A673 (cell line): ENCODE data around the gene POLN. TPM values are rescaled to one million over a fixed set of nuclear protein-coding genes. Genes with fewer than 3 reads are reported as not detected.

Experiments used
- BruUV-seq: library from RNA; stranded (reverse); fragments of 400-500 nt; replicated peaks from 2 replicates; lab custom pipeline; 2021; lab: Mats Ljungman, UMichigan
- CTCF ChIA-PET: fragments of 300-600 bp; sonication (Branson Sonifier 250); formaldehyde crosslinking; loops from one replicate; lab custom pipeline; 2022; ENCODE audit warnings: antibody characterized with exemption; lab: Charles Lee
- POLR2A ChIA-PET: fragments of 300-600 bp; sonication (Branson Sonifier 250); formaldehyde crosslinking; loops from one replicate; lab custom pipeline; 2022; ENCODE audit warnings: antibody characterized with exemption; ENCODE audit not compliant: low non-redundant PET; lab: Charles Lee
- DNase-seq: peaks from one replicate; pipeline ENCODE4 v3.0.0-alpha.2; 2015; ENCODE audit warnings: low spot score
- H3K27ac ChIP-seq: fragments of 200-600 bp; sonication (generic); 2 replicates; pipeline ENCODE4 v1.5.1; 2016; ENCODE audit warnings: mixed run types, low read depth, mild to moderate bottlenecking, mixed read lengths, antibody characterized with exemption, low read length; ENCODE audit not compliant: poor library complexity, severe bottlenecking
- H3K27me3 ChIP-seq: fragments of 200-600 bp; sonication (generic); replicated peaks from 2 replicates; pipeline ENCODE4 v1.6.1; 2017; ENCODE audit warnings: mixed run types, low read depth, mild to moderate bottlenecking, mixed read lengths, antibody characterized with exemption, low read length; ENCODE audit not compliant: insufficient read depth, poor library complexity
- H3K36me3 ChIP-seq: fragments of 200-600 bp; sonication (generic); 2 replicates; pipeline ENCODE4 v1.6.1; 2016; ENCODE audit warnings: mixed run types, mild to moderate bottlenecking, mixed read lengths, antibody characterized with exemption, low read length; ENCODE audit not compliant: insufficient read depth, poor library complexity, severe bottlenecking
- H3K4me1 ChIP-seq: fragments of 200-600 bp; sonication (generic); 2 replicates; pipeline ENCODE4 v1.6.1; 2017; ENCODE audit warnings: mixed run types, mild to moderate bottlenecking, mixed read lengths, antibody characterized with exemption, low read length; ENCODE audit not compliant: insufficient read depth, poor library complexity, severe bottlenecking
- H3K4me3 ChIP-seq: fragments of 200-600 bp; sonication (generic); 2 replicates; pipeline ENCODE4 v1.5.1; 2016; ENCODE audit warnings: low read depth, mixed run types, mild to moderate bottlenecking, mixed read lengths, low read length; ENCODE audit not compliant: poor library complexity, severe bottlenecking
- H3K9me3 ChIP-seq: fragments of 200-600 bp; sonication (generic); 2 replicates; pipeline ENCODE4 v1.6.1; 2016; ENCODE audit warnings: mixed run types, low read depth, mild to moderate bottlenecking, mixed read lengths, antibody characterized with exemption, low read length; ENCODE audit not compliant: poor library complexity, severe bottlenecking
- CTCF ChIP-seq: fragments of 300-800, 200-600 bp; sonication (generic); conservative IDR thresholded peaks from 2 replicates; pipeline ENCODE4 v1.5.1; 2017; ENCODE audit warnings: low read depth, mild to moderate bottlenecking, antibody characterized with exemption, low read length, moderate library complexity, mixed read lengths
- EZH2 ChIP-seq: fragments of 200-600 bp; sonication (generic); IDR thresholded peaks from 2 replicates; pipeline ENCODE4 v1.6.1; 2017; ENCODE audit warnings: borderline replicate concordance, low read depth, mild to moderate bottlenecking, mixed read lengths, antibody characterized with exemption, low read length; ENCODE audit not compliant: poor library complexity, severe bottlenecking
- intact Hi-C: fragments of 100-400 bp; cut with micrococcal nuclease; formaldehyde crosslinking; loops from one replicate; pipeline ENCODE4 v1.10.0; 2022; ENCODE audit not compliant: unreplicated experiment
- total RNA-seq: library from RNA; stranded (reverse); gene quantifications from 2 replicates; pipeline ENCODE4 v1.2.3, GENCODE V29; 2021

Gene POLN
- total RNA-seq, 1 experiment from 2014 or later, result 4.0 TPM

GRCh38 chr4:2183394-2183793 is 58.5 kb downstream of the POLN start:
- CTCF ChIA-PET, result no interaction called here
- Histone ChIP-seq H3K4me3 (no peak overlapping the region), H3K36me3 (no peaks in the 10 kb centered on the region), H3K27ac (no peak overlapping the region), H3K4me1 (no peaks in the 10 kb centered on the region), H3K27me3 (no peaks in the 10 kb centered on the region), H3K9me3 (peaks cover 6% of the 10 kb centered on the region)
- no TSS peak for BruUV-seq
- DNase-seq, result no peak
- POLR2A ChIA-PET, result no interaction called here
- intact Hi-C loops, result no loop called here
- no peak for TF ChIP-seq CTCF
- TF ChIP-seq EZH2, result no peak

GRCh38 chr4:2182994-2183393 is 58.9 kb downstream of the POLN start:
- Histone ChIP-seq H3K27me3 (no peaks in the 10 kb centered on the region), H3K27ac (no peak overlapping the region), H3K36me3 (no peaks in the 10 kb centered on the region), H3K9me3 (peaks cover 6% of the 10 kb centered on the region), H3K4me3 (no peak overlapping the region), H3K4me1 (no peaks in the 10 kb centered on the region)
- TF ChIP-seq EZH2 (no peak), CTCF (no peak)
- intact Hi-C loops, result no loop called here
- ChIA-PET CTCF (no interaction called here), POLR2A (no interaction called here)
- DNase-seq, result no peak
- BruUV-seq, result no TSS peak

- Histone ChIP-seq H3K4me3 (no peak overlapping the region), H3K36me3 (no peaks in the 10 kb centered on the region), H3K9me3 (peaks cover 6% of the 10 kb centered on the region), H3K4me1 (no peaks in the 10 kb centered on the region), H3K27ac (no peak overlapping the region), H3K27me3 (no peaks in the 10 kb centered on the region)
- intact Hi-C loops, result no loop called here
- TF ChIP-seq CTCF (no peak), EZH2 (no peak)
- ChIA-PET CTCF (no interaction called here), POLR2A (no interaction called here)
- BruUV-seq, result no TSS peak
- no peak for DNase-seq
Observed at GRCh38 chr4:2180410-2180809, 61.5 kb downstream of the POLN start.
